Retinal pigment epithelial cell (primary cell): ENCODE data around the gene ZNF792.

ENCODE experiments used
- DNase-seq: peaks from one replicate; pipeline ENCODE4 v3.0.0-alpha.2; 2010; ENCODE audit warnings: low read depth
- H3K4me3 ChIP-seq: 2 replicates; pipeline ENCODE4 v1.5.1; 2011; ENCODE audit warnings: mild to moderate bottlenecking, low read length, control low read depth, moderate library complexity
- CTCF ChIP-seq: conservative IDR thresholded peaks from 2 replicates; pipeline ENCODE4 v1.5.1; 2011; ENCODE audit warnings: low read depth, low read length, control low read depth, inconsistent platforms

The ZNF792 gene

GRCh38 chr19:34962687-34963572, 1.1 kb downstream of the ZNF792 start:
- H3K4me3 ChIP-seq: peak overlapping the region; percentile 70
- no peak for TF ChIP-seq CTCF
- no peak for DNase-seq

- no peak for TF ChIP-seq CTCF
- DNase-seq: no peak
- no peak overlapping the region for H3K4me3 ChIP-seq
Observed at GRCh38 chr19:34961775-34962686, 2.0 kb downstream of the ZNF792 start.

GRCh38 chr19:34960940-34961679, 2.9 kb downstream of the ZNF792 start:
- TF ChIP-seq CTCF: no peak
- H3K4me3 ChIP-seq: no peak overlapping the region
- DNase-seq: no peak

GRCh38 chr19:34960103-34960805, 3.8 kb downstream of the ZNF792 start:
- peak; percentile 1 for DNase-seq
- no peak for TF ChIP-seq CTCF
- no peak overlapping the region for H3K4me3 ChIP-seq

GRCh38 chr19:34959021-34959420, 5.0 kb downstream of the ZNF792 start:
- no peak overlapping the region for H3K4me3 ChIP-seq
- no peak for TF ChIP-seq CTCF
- DNase-seq: no peak

GRCh38 chr19:34957830-34958751, 5.9 kb downstream of the ZNF792 start:
- H3K4me3 ChIP-seq: no peak overlapping the region
- DNase-seq: no peak
- TF ChIP-seq CTCF: no peak
